NB4 (cell line): ENCODE measurements around the gene BNC2.

Experiments used
- MYC ChIP-seq: IDR thresholded peaks from 2 replicates; pipeline ENCODE4 v1.6.1; 2011; ENCODE audit warnings: low read depth, low read length
- POLR2A ChIP-seq: IDR thresholded peaks from 2 replicates; pipeline ENCODE4 v1.6.1; 2011; ENCODE audit warnings: mild to moderate bottlenecking; ENCODE audit not compliant: insufficient read length; ENCODE audit errors: extremely low read depth
- TF ChIP-seq, protein P1 (sequence below): IDR thresholded peaks from one replicate; pipeline ENCODE4 v1.5.1; 2012; ENCODE audit warnings: low read depth, low read length

GRCh38 chr9:16387382-16387781 is 483.1 kb downstream of the BNC2 start:
- TF ChIP-seq, protein P1, sequence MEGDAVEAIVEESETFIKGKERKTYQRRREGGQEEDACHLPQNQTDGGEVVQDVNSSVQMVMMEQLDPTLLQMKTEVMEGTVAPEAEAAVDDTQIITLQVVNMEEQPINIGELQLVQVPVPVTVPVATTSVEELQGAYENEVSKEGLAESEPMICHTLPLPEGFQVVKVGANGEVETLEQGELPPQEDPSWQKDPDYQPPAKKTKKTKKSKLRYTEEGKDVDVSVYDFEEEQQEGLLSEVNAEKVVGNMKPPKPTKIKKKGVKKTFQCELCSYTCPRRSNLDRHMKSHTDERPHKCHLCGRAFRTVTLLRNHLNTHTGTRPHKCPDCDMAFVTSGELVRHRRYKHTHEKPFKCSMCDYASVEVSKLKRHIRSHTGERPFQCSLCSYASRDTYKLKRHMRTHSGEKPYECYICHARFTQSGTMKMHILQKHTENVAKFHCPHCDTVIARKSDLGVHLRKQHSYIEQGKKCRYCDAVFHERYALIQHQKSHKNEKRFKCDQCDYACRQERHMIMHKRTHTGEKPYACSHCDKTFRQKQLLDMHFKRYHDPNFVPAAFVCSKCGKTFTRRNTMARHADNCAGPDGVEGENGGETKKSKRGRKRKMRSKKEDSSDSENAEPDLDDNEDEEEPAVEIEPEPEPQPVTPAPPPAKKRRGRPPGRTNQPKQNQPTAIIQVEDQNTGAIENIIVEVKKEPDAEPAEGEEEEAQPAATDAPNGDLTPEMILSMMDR = no peak
- TF ChIP-seq POLR2A (no peak), MYC (no peak)
